Measurements from ENCODE around the gene MYLK3. TPM values are rescaled to one million over a fixed set of nuclear protein-coding genes. Genes with fewer than 3 reads are reported as not detected.

Gene MYLK3
- total RNA-seq, 1 donor from 2014 or later = 0.33 TPM

DNA sequence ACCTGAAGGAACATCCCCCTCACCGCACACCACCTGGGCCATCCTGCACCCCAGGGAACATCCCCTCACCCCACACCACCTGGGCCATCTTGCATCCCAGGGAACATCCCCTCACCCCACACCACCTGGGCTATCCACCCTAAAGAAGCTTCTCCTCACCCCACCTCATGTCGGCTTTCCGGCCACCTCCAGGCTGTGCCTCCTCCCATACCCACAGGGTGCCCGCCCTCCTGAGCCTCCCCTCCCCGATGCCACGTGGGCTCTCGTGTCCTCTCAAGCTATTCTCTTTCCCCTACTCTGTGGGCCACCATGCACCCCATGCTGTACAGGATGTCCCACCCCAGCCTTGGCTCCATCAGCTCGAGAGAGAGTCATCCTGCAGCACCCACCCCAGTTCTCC lies 18.0 kb downstream of the MYLK3 start:
- no peaks in the 10 kb centered on the region for H3K36me3 Mint-ChIP-seq (ENCODE audit: low read depth)
- TF ChIP-seq, protein P1, sequence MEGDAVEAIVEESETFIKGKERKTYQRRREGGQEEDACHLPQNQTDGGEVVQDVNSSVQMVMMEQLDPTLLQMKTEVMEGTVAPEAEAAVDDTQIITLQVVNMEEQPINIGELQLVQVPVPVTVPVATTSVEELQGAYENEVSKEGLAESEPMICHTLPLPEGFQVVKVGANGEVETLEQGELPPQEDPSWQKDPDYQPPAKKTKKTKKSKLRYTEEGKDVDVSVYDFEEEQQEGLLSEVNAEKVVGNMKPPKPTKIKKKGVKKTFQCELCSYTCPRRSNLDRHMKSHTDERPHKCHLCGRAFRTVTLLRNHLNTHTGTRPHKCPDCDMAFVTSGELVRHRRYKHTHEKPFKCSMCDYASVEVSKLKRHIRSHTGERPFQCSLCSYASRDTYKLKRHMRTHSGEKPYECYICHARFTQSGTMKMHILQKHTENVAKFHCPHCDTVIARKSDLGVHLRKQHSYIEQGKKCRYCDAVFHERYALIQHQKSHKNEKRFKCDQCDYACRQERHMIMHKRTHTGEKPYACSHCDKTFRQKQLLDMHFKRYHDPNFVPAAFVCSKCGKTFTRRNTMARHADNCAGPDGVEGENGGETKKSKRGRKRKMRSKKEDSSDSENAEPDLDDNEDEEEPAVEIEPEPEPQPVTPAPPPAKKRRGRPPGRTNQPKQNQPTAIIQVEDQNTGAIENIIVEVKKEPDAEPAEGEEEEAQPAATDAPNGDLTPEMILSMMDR (conservative IDR thresholded peaks at IDR 0.05) = no peak
- H3K4me1 Mint-ChIP-seq = no peaks in the 10 kb centered on the region
- H3K27me3 Mint-ChIP-seq (ENCODE audit: low read depth) = no peaks in the 10 kb centered on the region
- peaks cover 6% of the 10 kb centered on the region for H3K9me3 Mint-ChIP-seq
- DNase-seq (ENCODE audit: low read depth, low spot score) = no peak
- no peak overlapping the region for H3K4me3 Mint-ChIP-seq
- H3K27ac Mint-ChIP-seq (ENCODE audit: unreplicated experiment) = no peak overlapping the region

- DNase-seq (ENCODE audit: low read depth, low spot score) = no peak
- TF ChIP-seq, protein P1 (conservative IDR thresholded peaks at IDR 0.05) = no peak
- Mint-ChIP-seq H3K27ac (ENCODE audit: unreplicated experiment) (no peak overlapping the region), H3K4me3 (no peak overlapping the region), H3K9me3 (peaks cover 7% of the 10 kb centered on the region), H3K36me3 (ENCODE audit: low read depth) (no peaks in the 10 kb centered on the region), H3K27me3 (ENCODE audit: low read depth) (no peaks in the 10 kb centered on the region), H3K4me1 (no peaks in the 10 kb centered on the region)
Observed at GRCh38 chr16:46729326-46729995, 18.7 kb downstream of the MYLK3 start.

DNA sequence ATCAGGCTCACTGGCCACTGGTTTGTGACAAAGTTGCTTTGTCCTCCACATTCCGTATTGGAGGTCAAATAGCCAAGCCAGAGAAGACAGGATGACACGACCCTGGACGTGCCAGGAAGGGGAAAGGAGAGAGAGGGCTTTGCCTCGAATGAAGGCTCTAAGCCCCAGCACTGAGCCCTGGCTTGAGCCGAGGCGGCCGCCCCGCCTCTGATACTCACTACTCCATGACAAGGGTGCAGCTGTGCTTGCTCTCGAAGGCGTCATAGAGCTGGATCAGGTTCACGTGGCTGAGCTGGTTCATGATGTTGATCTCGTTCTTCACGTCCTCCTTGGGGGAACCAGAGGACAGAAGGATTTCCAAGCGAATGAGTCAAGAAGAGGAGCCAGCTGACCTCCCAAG lies 19.3 kb downstream of the MYLK3 start:
- Mint-ChIP-seq H3K27ac (ENCODE audit: unreplicated experiment) (no peak overlapping the region), H3K27me3 (ENCODE audit: low read depth) (no peaks in the 10 kb centered on the region), H3K4me3 (no peak overlapping the region), H3K9me3 (peaks cover 7% of the 10 kb centered on the region), H3K36me3 (ENCODE audit: low read depth) (no peaks in the 10 kb centered on the region), H3K4me1 (no peaks in the 10 kb centered on the region)
- TF ChIP-seq, protein P1 (conservative IDR thresholded peaks at IDR 0.05) = no peak
- DNase-seq (ENCODE audit: low read depth, low spot score) = no peak

- DNase-seq (ENCODE audit: low read depth, low spot score) = no peak
- peaks cover 7% of the 10 kb centered on the region for H3K9me3 Mint-ChIP-seq
Observed at GRCh38 chr16:46727630-46728029, 20.5 kb downstream of the MYLK3 start.

DNA sequence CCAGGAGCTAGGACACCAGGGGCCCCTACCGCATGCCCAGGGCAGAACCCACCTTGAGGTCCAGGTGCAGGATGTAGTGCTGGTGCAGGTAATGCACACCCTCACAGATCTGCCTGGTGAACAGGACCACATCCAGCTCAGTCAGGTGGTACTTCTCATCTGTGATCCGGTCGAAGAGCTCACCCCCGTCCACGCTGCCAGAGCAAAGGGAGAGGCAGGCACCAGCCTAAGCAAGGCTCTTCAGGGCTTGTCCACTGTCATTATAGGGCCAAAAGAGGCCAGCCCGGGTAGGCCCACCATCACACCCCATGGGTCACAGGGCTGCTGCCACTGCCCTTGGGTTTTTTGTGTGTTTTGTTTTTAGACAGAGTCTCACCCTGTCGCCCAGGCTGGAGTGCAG lies 21.0 kb downstream of the MYLK3 start:
- TF ChIP-seq, protein P1 (conservative IDR thresholded peaks at IDR 0.05) = no peak
- no peak for DNase-seq (ENCODE audit: low read depth, low spot score)
- no peaks in the 10 kb centered on the region for H3K36me3 Mint-ChIP-seq (ENCODE audit: low read depth)
- H3K9me3 Mint-ChIP-seq = peaks cover 7% of the 10 kb centered on the region
- H3K27ac Mint-ChIP-seq (ENCODE audit: unreplicated experiment) = no peak overlapping the region
- H3K27me3 Mint-ChIP-seq (ENCODE audit: low read depth) = no peaks in the 10 kb centered on the region
- H3K4me1 Mint-ChIP-seq = no peaks in the 10 kb centered on the region
- H3K4me3 Mint-ChIP-seq = no peak overlapping the region

More at GRCh38 chr16:46727630-46728029, 20.5 kb downstream of the MYLK3 start:
- no peak overlapping the region for H3K27ac Mint-ChIP-seq (ENCODE audit: unreplicated experiment)
- H3K4me3 Mint-ChIP-seq = no peak overlapping the region
- H3K4me1 Mint-ChIP-seq = no peaks in the 10 kb centered on the region
- no peaks in the 10 kb centered on the region for H3K36me3 Mint-ChIP-seq (ENCODE audit: low read depth)
- TF ChIP-seq, protein P1 (conservative IDR thresholded peaks at IDR 0.05) = no peak
- no peaks in the 10 kb centered on the region for H3K27me3 Mint-ChIP-seq (ENCODE audit: low read depth)
